ENCODE data around the gene MAGEF1. TPM values are rescaled to one million over a fixed set of nuclear protein-coding genes. Genes with fewer than 3 reads are reported as not detected.

Gene MAGEF1
- total RNA-seq, 1 donor from 2014 or later = 26.2 TPM

- DNase-seq (ENCODE audit: low read depth) (no peak), FAIRE-seq (no peak)
- peaks cover 7% of the 10 kb centered on the region for H3K4me1 ChIP-seq (ENCODE audit: insufficient read depth, low read length)
- H4K20me1 ChIP-seq (ENCODE audit: insufficient read depth, low read length) = no peaks in the 10 kb centered on the region
- H3K9me3 Mint-ChIP-seq (ENCODE audit: unreplicated experiment) = no peaks in the 10 kb centered on the region
- no peak overlapping the region for H3K4me3 Mint-ChIP-seq (ENCODE audit: unreplicated experiment)
- TF ChIP-seq EZH2 (IDR thresholded peaks at IDR 0.05; ENCODE audit: insufficient read depth, low read length) (no peak), CTCF (IDR thresholded peaks at IDR 0.05; ENCODE audit: insufficient read depth, low read depth, low read length) (no peak)
- no peak overlapping the region for H3K4me3 ChIP-seq (ENCODE audit: insufficient read depth, low read depth, low read length)
- H3K4me2 ChIP-seq (ENCODE audit: low read length) = no peak overlapping the region
- H3K79me2 ChIP-seq (ENCODE audit: insufficient read depth, low read length) = no peaks in the 10 kb centered on the region
- no peaks in the 10 kb centered on the region for H3K36me3 ChIP-seq (ENCODE audit: insufficient read depth, low read length)
- no peak overlapping the region for H2AFZ ChIP-seq (ENCODE audit: low read depth, low read length)
- H3K27me3 ChIP-seq (ENCODE audit: insufficient read depth, low read length) = peaks cover 7% of the 10 kb centered on the region
- H3K9ac ChIP-seq (ENCODE audit: low read length) = no peak overlapping the region
- no peaks in the 10 kb centered on the region for H3K36me3 Mint-ChIP-seq (ENCODE audit: low read depth, unreplicated experiment)
- peaks cover 3% of the 10 kb centered on the region for H3K9me3 ChIP-seq (ENCODE audit: insufficient read depth, low read depth, low read length)
- no peak overlapping the region for H3K27ac Mint-ChIP-seq (ENCODE audit: unreplicated experiment)
- H3K27ac ChIP-seq (ENCODE audit: low read depth, low read length) = no peak overlapping the region
- peaks cover 8% of the 10 kb centered on the region for H3K4me1 Mint-ChIP-seq (ENCODE audit: low read depth, unreplicated experiment)
- peaks cover 17% of the 10 kb centered on the region for H3K27me3 Mint-ChIP-seq (ENCODE audit: low read depth, unreplicated experiment)
Observed at GRCh38 chr3:184745526-184745925, 33.7 kb upstream of the MAGEF1 start.

- Mint-ChIP-seq H3K36me3 (ENCODE audit: low read depth, unreplicated experiment) (no peaks in the 10 kb centered on the region), H3K4me1 (ENCODE audit: low read depth, unreplicated experiment) (peaks cover 21% of the 10 kb centered on the region), H3K27ac (ENCODE audit: unreplicated experiment) (no peak overlapping the region), H3K27me3 (ENCODE audit: low read depth, unreplicated experiment) (peaks cover 4% of the 10 kb centered on the region), H3K4me3 (ENCODE audit: unreplicated experiment) (no peak overlapping the region), H3K9me3 (ENCODE audit: unreplicated experiment) (no peaks in the 10 kb centered on the region)
- Histone ChIP-seq H3K4me2 (ENCODE audit: low read length) (no peak overlapping the region), H3K9me3 (ENCODE audit: insufficient read depth, low read depth, low read length) (no peaks in the 10 kb centered on the region), H3K27me3 (ENCODE audit: insufficient read depth, low read length) (peaks cover 3% of the 10 kb centered on the region), H2AFZ (ENCODE audit: low read depth, low read length) (no peak overlapping the region), H3K79me2 (ENCODE audit: insufficient read depth, low read length) (no peaks in the 10 kb centered on the region), H3K27ac (ENCODE audit: low read depth, low read length) (no peak overlapping the region), H4K20me1 (ENCODE audit: insufficient read depth, low read length) (no peaks in the 10 kb centered on the region), H3K4me3 (ENCODE audit: insufficient read depth, low read depth, low read length) (no peak overlapping the region), H3K4me1 (ENCODE audit: insufficient read depth, low read length) (peaks cover 16% of the 10 kb centered on the region), H3K9ac (ENCODE audit: low read length) (no peak overlapping the region), H3K36me3 (ENCODE audit: insufficient read depth, low read length) (no peaks in the 10 kb centered on the region)
- DNase-seq (ENCODE audit: low read depth) = no peak
- no peak for FAIRE-seq
- no peak for TF ChIP-seq CTCF (IDR thresholded peaks at IDR 0.05; ENCODE audit: insufficient read depth, low read depth, low read length)
- TF ChIP-seq EZH2 (IDR thresholded peaks at IDR 0.05; ENCODE audit: insufficient read depth, low read length) = no peak
Observed at GRCh38 chr3:184743248-184743647, 31.4 kb upstream of the MAGEF1 start.

- H3K36me3 ChIP-seq (ENCODE audit: insufficient read depth, low read length) = no peaks in the 10 kb centered on the region
- DNase-seq (ENCODE audit: low read depth) (no peak), FAIRE-seq (no peak)
- no peak overlapping the region for H3K27ac ChIP-seq (ENCODE audit: low read depth, low read length)
- no peak overlapping the region for H3K9ac ChIP-seq (ENCODE audit: low read length)
- H3K27me3 ChIP-seq (ENCODE audit: insufficient read depth, low read length) = peaks cover 3% of the 10 kb centered on the region
- H3K27ac Mint-ChIP-seq (ENCODE audit: unreplicated experiment) = no peak overlapping the region
- H3K4me2 ChIP-seq (ENCODE audit: low read length) = no peak overlapping the region
- H3K79me2 ChIP-seq (ENCODE audit: insufficient read depth, low read length) = no peaks in the 10 kb centered on the region
- H3K4me3 ChIP-seq (ENCODE audit: insufficient read depth, low read depth, low read length) = no peak overlapping the region
- TF ChIP-seq EZH2 (IDR thresholded peaks at IDR 0.05; ENCODE audit: insufficient read depth, low read length) (no peak), CTCF (IDR thresholded peaks at IDR 0.05; ENCODE audit: insufficient read depth, low read depth, low read length) (no peak)
- H3K4me1 Mint-ChIP-seq (ENCODE audit: low read depth, unreplicated experiment) = peaks cover 27% of the 10 kb centered on the region
- H3K36me3 Mint-ChIP-seq (ENCODE audit: low read depth, unreplicated experiment) = no peaks in the 10 kb centered on the region
- no peaks in the 10 kb centered on the region for H3K9me3 Mint-ChIP-seq (ENCODE audit: unreplicated experiment)
- peaks cover 4% of the 10 kb centered on the region for H3K27me3 Mint-ChIP-seq (ENCODE audit: low read depth, unreplicated experiment)
- H3K4me1 ChIP-seq (ENCODE audit: insufficient read depth, low read length) = peaks cover 20% of the 10 kb centered on the region
- H4K20me1 ChIP-seq (ENCODE audit: insufficient read depth, low read length) = no peaks in the 10 kb centered on the region
- H3K9me3 ChIP-seq (ENCODE audit: insufficient read depth, low read depth, low read length) = no peaks in the 10 kb centered on the region
- no peak overlapping the region for H2AFZ ChIP-seq (ENCODE audit: low read depth, low read length)
- no peak overlapping the region for H3K4me3 Mint-ChIP-seq (ENCODE audit: unreplicated experiment)
Observed at GRCh38 chr3:184742676-184743135, 30.8 kb upstream of the MAGEF1 start.

Data from astrocyte (in vitro differentiated cells and primary cell).